Adrenal gland (tissue), 12 donors: ENCODE results near the gene GPR158. TPM values are rescaled to one million over a fixed set of nuclear protein-coding genes. Genes with fewer than 3 reads are reported as not detected.
A peak's percentile ranks its signal among the peaks of the same experiment; 100 is the strongest.

Experiments
- DNase-seq, 7 donors: peaks; one replicate each; pipeline ENCODE4 v3.0.0-alpha.2; 2019 to 2020
- H3K27ac ChIP-seq, 5 donors: fragments of 200-600 bp; sonication (generic) in 4 of 5; 1 replicate in 3 of 5; 2 replicates in 2 of 5; pipeline versions ENCODE4 v1.5.1 to v1.8.0; 2016 to 2020; ENCODE audit warnings: mild to moderate bottlenecking in 1 of 5
- H3K27me3 ChIP-seq: fragments of 200-600 bp; 2 replicates; pipeline ENCODE4 v1.8.0; 2021
- H3K36me3 ChIP-seq, 2 donors: fragments of 200-600 bp; replicated peaks in 1 of 2; 1 replicate in 1 of 2; 2 replicates in 1 of 2; pipeline versions ENCODE4 v1.5.1 to v1.8.0; 2018 to 2022
- H3K4me1 ChIP-seq, 2 donors: fragments of 200-600 bp; replicated peaks in 1 of 2; 1 replicate in 1 of 2; 2 replicates in 1 of 2; pipeline versions ENCODE4 v1.5.1 to v1.8.0; 2018 to 2021
- H3K4me3 ChIP-seq, 4 donors: fragments of 200-600 bp; sonication (generic) in 3 of 4; one replicate each; pipeline ENCODE4 v1.5.1; 2016 to 2018
- H3K9me3 ChIP-seq, 3 donors: fragments of 200-600 bp; sonication (generic) in 1 of 3; replicated peaks in 1 of 3; 1 replicate in 2 of 3; 2 replicates in 1 of 3; pipeline versions ENCODE4 v1.5.1 to v1.8.0; 2016 to 2021
- POLR2A ChIP-seq, 2 donors: fragments of 450-650 bp; IDR thresholded peaks; one replicate each; pipeline ENCODE4 v1.6.1; 2017; ENCODE audit warnings: antibody characterized with exemption in 2 of 2, mild to moderate bottlenecking in 2 of 2, moderate library complexity in 1 of 2
- whole genome bisulfite sequencing, 4 donors: extraction: QIAGEN DNeasy Blood & Tissue Kit in 2 of 4; methylation state at CpG; one replicate each; pipeline versions ENCODE4 v1.1.5 to v1.1.7; 2013 to 2017; 5-methylcytosine and 5-hydroxymethylcytosine counted together
- intact Hi-C, 2 donors: fragments of 100-400 bp; cut with DNase I; formaldehyde crosslinking; loops; one replicate each; pipeline versions ENCODE4 v1.14.1 to v1.15.0; 2022 to 2023
- polyA plus RNA-seq, 3 donors: library from polyadenylated mRNA; stranded (reverse); fragments of 200-250 nt in 2 of 3; fragments of 350-450 nt in 1 of 3; fragmentation: Illumina TruSeq in 1 of 3; extraction: RNeasy Lipid Tissue Mini Kit (QIAGEN cat#74804) in 1 of 3; gene quantifications; one replicate each; pipeline ENCODE4 v1.2.3, GENCODE V29; 2013 to 2014
- total RNA-seq, 9 donors: library from RNA; depleted of rRNA in 4 of 9; stranded (reverse); fragments of >200 nt in 4 of 9; fragments of 120-200 nt in 1 of 9; fragmentation: NEBNext Ultra II Directional in 1 of 9; extraction: Animal tissue kit (Norgen Biotek cat#: 25700) in 1 of 9; gene quantifications; one replicate each; pipeline versions ENCODE4 v1.1.0 to v1.2.4, GENCODE V29; 2013 to 2023
- TF ChIP-seq, protein P1 (sequence below), 6 experiments: fragments of 450-650 bp in 4 of 6; fragments of 200-600 bp in 2 of 6; sonication (generic) in 1 of 6; IDR thresholded peaks; 1 replicate in 5 of 6; 2 replicates in 1 of 6; pipeline versions ENCODE4 v1.5.1 to v1.8.0; 2016 to 2021; ENCODE audit warnings: antibody characterized with exemption in 6 of 6, mild to moderate bottlenecking in 2 of 6, moderate library complexity in 1 of 6
- donor health status: healthy with polysubstance abuse.
- donor health status: Bipolar disorder and iron deficiency.
- donor health status: DM: yes; HTN: yes; CAD: no.
- donor health status: DM: no; HTN: no; CAD: no.
- donor health status: DM: no; HTN: no; CAD: no.
- donor health status: DM: yes; HTN: yes; CAD: no.

GPR158 gene
- total and polyA plus RNA-seq, 12 donors: 0.04 to 2.5 (median 0.94) TPM; not detected in 2

GRCh38 chr10:25509151-25509550 is 334.4 kb downstream of the GPR158 start:
- DNase-seq: no peak
- Histone ChIP-seq H3K27ac (no peak overlapping the region), H3K36me3 (no peaks in the 10 kb centered on the region), H3K9me3 (no peaks in the 10 kb centered on the region), H3K4me3 (no peak overlapping the region), H3K27me3 (no peaks in the 10 kb centered on the region), H3K4me1 (no peaks in the 10 kb centered on the region)
- no peak for TF ChIP-seq POLR2A (IDR thresholded peaks at IDR 0.05)
- TF ChIP-seq, protein P1, sequence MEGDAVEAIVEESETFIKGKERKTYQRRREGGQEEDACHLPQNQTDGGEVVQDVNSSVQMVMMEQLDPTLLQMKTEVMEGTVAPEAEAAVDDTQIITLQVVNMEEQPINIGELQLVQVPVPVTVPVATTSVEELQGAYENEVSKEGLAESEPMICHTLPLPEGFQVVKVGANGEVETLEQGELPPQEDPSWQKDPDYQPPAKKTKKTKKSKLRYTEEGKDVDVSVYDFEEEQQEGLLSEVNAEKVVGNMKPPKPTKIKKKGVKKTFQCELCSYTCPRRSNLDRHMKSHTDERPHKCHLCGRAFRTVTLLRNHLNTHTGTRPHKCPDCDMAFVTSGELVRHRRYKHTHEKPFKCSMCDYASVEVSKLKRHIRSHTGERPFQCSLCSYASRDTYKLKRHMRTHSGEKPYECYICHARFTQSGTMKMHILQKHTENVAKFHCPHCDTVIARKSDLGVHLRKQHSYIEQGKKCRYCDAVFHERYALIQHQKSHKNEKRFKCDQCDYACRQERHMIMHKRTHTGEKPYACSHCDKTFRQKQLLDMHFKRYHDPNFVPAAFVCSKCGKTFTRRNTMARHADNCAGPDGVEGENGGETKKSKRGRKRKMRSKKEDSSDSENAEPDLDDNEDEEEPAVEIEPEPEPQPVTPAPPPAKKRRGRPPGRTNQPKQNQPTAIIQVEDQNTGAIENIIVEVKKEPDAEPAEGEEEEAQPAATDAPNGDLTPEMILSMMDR (IDR thresholded peaks at IDR 0.05): no peak
- intact Hi-C loops: no loop called here
- 82 to 91% (median 84%) methylated on average over 6 of the region's 6 CpGs for WGBS, 4 donors

DNA sequence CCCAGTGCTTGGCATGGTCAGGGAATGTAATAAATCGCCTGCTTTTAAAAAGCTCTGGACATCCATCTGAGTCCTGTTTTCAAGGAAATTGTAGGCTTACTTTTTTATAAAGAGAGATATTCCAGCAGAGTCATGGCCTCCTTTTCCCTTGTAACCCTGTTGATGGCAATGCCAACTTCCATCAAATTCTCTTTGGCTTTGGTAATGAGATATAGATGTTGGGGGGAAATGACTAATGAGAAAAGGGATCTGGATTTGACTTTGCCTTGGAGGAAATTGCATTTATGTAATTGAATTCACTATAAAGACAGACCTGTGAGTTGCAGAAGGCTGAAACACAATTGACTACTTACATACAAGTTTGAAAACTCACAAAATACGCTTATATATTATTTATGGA is 347.5 kb downstream of the GPR158 start:
- TF ChIP-seq POLR2A (IDR thresholded peaks at IDR 0.05): no peak
- TF ChIP-seq, protein P1 (IDR thresholded peaks at IDR 0.05): no peak
- no peaks in the 10 kb centered on the region for H3K4me1 ChIP-seq
- no peaks in the 10 kb centered on the region for H3K9me3 ChIP-seq
- no peak overlapping the region for H3K27ac ChIP-seq
- no peak for DNase-seq
- intact Hi-C loops: no loop called here
- WGBS, 4 donors: 74 to 87% (median 81%) methylated on average over 2 of the region's 2 CpGs
- H3K27me3 ChIP-seq: no peaks in the 10 kb centered on the region
- H3K36me3 ChIP-seq: no peaks in the 10 kb centered on the region
- no peak overlapping the region for H3K4me3 ChIP-seq

- H3K4me3 ChIP-seq: no peak overlapping the region
- peak in 2 of 7 donors; percentile 4 to 28 for DNase-seq
- H3K9me3 ChIP-seq: no peaks in the 10 kb centered on the region
- intact Hi-C loops: no loop called here
- H3K36me3 ChIP-seq: no peaks in the 10 kb centered on the region
- TF ChIP-seq, protein P1 (IDR thresholded peaks at IDR 0.05): peak in 3 of 6 experiments; percentile 11 to 20 (median 18)
- no peak for TF ChIP-seq POLR2A (IDR thresholded peaks at IDR 0.05)
- H3K4me1 ChIP-seq: no peaks in the 10 kb centered on the region
- no peak overlapping the region for H3K27ac ChIP-seq
- no peaks in the 10 kb centered on the region for H3K27me3 ChIP-seq
- 74 to 86% (median 75%) methylated on average over 4 of the region's 4 CpGs for WGBS, 4 donors
Measured at GRCh38 chr10:25522946-25523608, 348.3 kb downstream of the GPR158 start.

DNA sequence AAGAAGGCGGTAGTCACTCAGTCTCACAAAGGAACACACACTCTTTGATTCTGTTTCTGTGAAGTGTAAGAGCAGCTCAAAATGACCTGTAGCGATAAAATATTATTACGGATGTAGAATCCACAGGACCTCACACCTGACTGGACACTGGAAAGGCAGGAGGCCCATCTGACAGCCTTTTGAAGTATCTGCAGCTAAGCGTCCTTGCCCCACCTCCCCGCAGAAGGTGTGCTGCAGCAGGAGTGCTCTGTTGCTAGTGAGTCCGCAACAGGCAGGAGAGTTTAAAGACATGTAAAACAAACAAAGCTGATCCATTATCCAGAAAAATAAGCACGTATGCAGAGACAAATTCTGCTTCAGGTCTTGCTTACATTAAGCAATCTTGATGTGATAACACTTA is 355.5 kb downstream of the GPR158 start:
- Histone ChIP-seq H3K4me1 (no peaks in the 10 kb centered on the region), H3K36me3 (no peaks in the 10 kb centered on the region), H3K27ac (no peak overlapping the region), H3K27me3 (no peaks in the 10 kb centered on the region), H3K4me3 (no peak overlapping the region), H3K9me3 (no peaks in the 10 kb centered on the region)
- intact Hi-C loops: no loop called here
- WGBS, 4 donors: 77 to 91% (median 82%) methylated on average over 7 of the region's 7 CpGs
- no peak for TF ChIP-seq POLR2A (IDR thresholded peaks at IDR 0.05)
- TF ChIP-seq, protein P1 (IDR thresholded peaks at IDR 0.05): no peak
- DNase-seq: no peak
